HEK293 (cell line): ENCODE measurements around the gene PPY.
A peak's percentile ranks its signal among the peaks of the same experiment; 100 is the strongest.

Source experiments
- SETDB1 ChIP-seq: IDR thresholded peaks from one replicate; pipeline ENCODE4 v1.6.1; 2017; ENCODE audit warnings: mild to moderate bottlenecking, low read length, moderate library complexity, mixed read lengths; ENCODE audit not compliant: insufficient read length
- YY1 ChIP-seq: fragments of 450-650 bp; formaldehyde crosslinking; IDR thresholded peaks from 2 replicates; pipeline ENCODE4 v1.5.1; 2018; ENCODE audit warnings: missing biosample characterization, missing genetic modification characterization
- ZBTB8A ChIP-seq: fragments of 450-650 bp; formaldehyde crosslinking; IDR thresholded peaks from 2 replicates; pipeline ENCODE4 v1.5.1; 2016; ENCODE audit warnings: missing biosample characterization, missing genetic modification characterization
- ZEB2 ChIP-seq: fragments of 450-650 bp; formaldehyde crosslinking; IDR thresholded peaks from 2 replicates; pipeline ENCODE4 v1.5.1; 2016; ENCODE audit warnings: missing biosample characterization, missing genetic modification characterization
- ZFHX2 ChIP-seq: fragments of 450-650 bp; formaldehyde crosslinking; conservative IDR thresholded peaks from 2 replicates; pipeline ENCODE4 v1.5.1; 2016; ENCODE audit warnings: missing biosample characterization, missing genetic modification characterization
- ZFP69B ChIP-seq: fragments of 450-650 bp; formaldehyde crosslinking; IDR thresholded peaks from 2 replicates; pipeline ENCODE4 v1.5.1; 2016; ENCODE audit warnings: missing biosample characterization, missing genetic modification characterization
- ZNF114 ChIP-seq: fragments of 450-650 bp; formaldehyde crosslinking; IDR thresholded peaks from 2 replicates; pipeline ENCODE4 v1.5.0; 2017; ENCODE audit warnings: missing biosample characterization, missing genetic modification characterization
- ZNF155 ChIP-seq: fragments of 450-650 bp; formaldehyde crosslinking; IDR thresholded peaks from 2 replicates; pipeline ENCODE4 v1.5.1; 2016; ENCODE audit warnings: missing biosample characterization, missing genetic modification characterization
- ZNF19 ChIP-seq: fragments of 450-650 bp; formaldehyde crosslinking; IDR thresholded peaks from 2 replicates; pipeline ENCODE4; 2016; ENCODE audit warnings: missing biosample characterization, missing genetic modification characterization, low read depth
- ZNF2 ChIP-seq: fragments of 450-650 bp; formaldehyde crosslinking; IDR thresholded peaks from 2 replicates; pipeline ENCODE4 v1.5.1; 2016; ENCODE audit warnings: missing biosample characterization, missing genetic modification characterization
- ZNF211 ChIP-seq: fragments of 450-650 bp; formaldehyde crosslinking; IDR thresholded peaks from 2 replicates; pipeline ENCODE4 v1.5.1; 2016; ENCODE audit warnings: low read depth, missing biosample characterization, missing genetic modification characterization
- ZNF23 ChIP-seq: fragments of 450-650 bp; formaldehyde crosslinking; IDR thresholded peaks from 2 replicates; pipeline ENCODE4 v1.5.1; 2016; ENCODE audit warnings: missing biosample characterization, missing genetic modification characterization, borderline replicate concordance
- ZNF335 ChIP-seq: fragments of 450-650 bp; formaldehyde crosslinking; conservative IDR thresholded peaks from 2 replicates; pipeline ENCODE4 v1.5.1; 2016; ENCODE audit warnings: missing biosample characterization, missing genetic modification characterization
- ZNF354C ChIP-seq: fragments of 450-650 bp; formaldehyde crosslinking; IDR thresholded peaks from 2 replicates; pipeline ENCODE4 v1.5.1; 2016; ENCODE audit warnings: missing biosample characterization, missing genetic modification characterization, low read depth, borderline replicate concordance
- ZNF37A ChIP-seq: fragments of 450-650 bp; IDR thresholded peaks from 2 replicates; pipeline ENCODE4 v1.5.1; 2018; ENCODE audit warnings: missing biosample characterization, missing genetic modification characterization
- ZNF404 ChIP-seq: fragments of 450-650 bp; formaldehyde crosslinking; IDR thresholded peaks from 2 replicates; pipeline ENCODE4 v1.5.1; 2017; ENCODE audit warnings: missing biosample characterization, missing genetic modification characterization
- ZNF514 ChIP-seq: fragments of 450-650 bp; formaldehyde crosslinking; IDR thresholded peaks from 2 replicates; pipeline ENCODE4 v1.5.1; 2016; ENCODE audit warnings: missing biosample characterization, missing genetic modification characterization
- ZNF530 ChIP-seq: fragments of 450-650 bp; formaldehyde crosslinking; IDR thresholded peaks from 2 replicates; pipeline ENCODE4 v1.5.1; 2016; ENCODE audit warnings: low read depth, missing biosample characterization, missing genetic modification characterization
- ZNF544 ChIP-seq: fragments of 450-650 bp; formaldehyde crosslinking; IDR thresholded peaks from 2 replicates; pipeline ENCODE4 v1.5.0; 2017; ENCODE audit warnings: missing biosample characterization, missing genetic modification characterization
- ZNF548 ChIP-seq: fragments of 450-650 bp; formaldehyde crosslinking; IDR thresholded peaks from 2 replicates; pipeline ENCODE4 v1.5.1; 2016; ENCODE audit warnings: missing biosample characterization, missing genetic modification characterization
- ZNF600 ChIP-seq: fragments of 450-650 bp; formaldehyde crosslinking; IDR thresholded peaks from 2 replicates; pipeline ENCODE4 v1.5.1; 2016; ENCODE audit warnings: missing biosample characterization, missing genetic modification characterization
- ZNF623 ChIP-seq: fragments of 450-650 bp; formaldehyde crosslinking; IDR thresholded peaks from 2 replicates; pipeline ENCODE4 v1.5.1; 2016; ENCODE audit warnings: missing biosample characterization, missing genetic modification characterization
- ZNF624 ChIP-seq: fragments of 450-650 bp; formaldehyde crosslinking; IDR thresholded peaks from 2 replicates; pipeline ENCODE4 v1.5.1; 2017; ENCODE audit warnings: missing biosample characterization, missing genetic modification characterization
- ZNF670 ChIP-seq: fragments of 450-650 bp; formaldehyde crosslinking; IDR thresholded peaks from 2 replicates; pipeline ENCODE4 v1.5.1; 2016; ENCODE audit warnings: missing biosample characterization, missing genetic modification characterization, low read depth
- ZNF677 ChIP-seq: fragments of 450-650 bp; IDR thresholded peaks from 2 replicates; pipeline ENCODE4 v1.5.0; 2018; ENCODE audit warnings: missing biosample characterization, mild to moderate bottlenecking, missing genetic modification characterization, moderate library complexity
- ZNF76 ChIP-seq: fragments of 450-650 bp; formaldehyde crosslinking; IDR thresholded peaks from 2 replicates; pipeline ENCODE4; 2016; ENCODE audit warnings: low read depth, missing biosample characterization, missing genetic modification characterization, borderline replicate concordance
- ZNF777 ChIP-seq: fragments of 450-650 bp; formaldehyde crosslinking; IDR thresholded peaks from 2 replicates; pipeline ENCODE4 v1.5.1; 2017; ENCODE audit warnings: missing biosample characterization, missing genetic modification characterization, borderline replicate concordance
- ZNF792 ChIP-seq: fragments of 450-650 bp; formaldehyde crosslinking; IDR thresholded peaks from 2 replicates; pipeline ENCODE4 v1.5.1; 2016; ENCODE audit warnings: missing biosample characterization, missing genetic modification characterization
- ZNF843 ChIP-seq: fragments of 450-650 bp; formaldehyde crosslinking; IDR thresholded peaks from 2 replicates; pipeline ENCODE4 v1.5.1; 2016; ENCODE audit warnings: missing biosample characterization, missing genetic modification characterization
- ZXDB ChIP-seq: fragments of 450-650 bp; formaldehyde crosslinking; IDR thresholded peaks from 2 replicates; pipeline ENCODE4 v1.5.1; 2016; ENCODE audit warnings: missing biosample characterization, missing genetic modification characterization
- TF ChIP-seq, protein P1 (sequence below): fragments of 450-650 bp; formaldehyde crosslinking; IDR thresholded peaks from 2 replicates; pipeline ENCODE4 v1.5.1; 2016; ENCODE audit warnings: missing biosample characterization, missing genetic modification characterization
- TF ChIP-seq, protein P2 (sequence below): fragments of 450-650 bp; formaldehyde crosslinking; IDR thresholded peaks from 2 replicates; pipeline ENCODE4 v1.5.1; 2016; ENCODE audit warnings: missing biosample characterization, missing genetic modification characterization
- TF ChIP-seq, protein P3 (sequence below): fragments of 450-650 bp; formaldehyde crosslinking; IDR thresholded peaks from 2 replicates; pipeline ENCODE4 v1.5.1; 2016; ENCODE audit warnings: missing biosample characterization, missing genetic modification characterization
- TF ChIP-seq, protein P4 (sequence below): fragments of 450-650 bp; formaldehyde crosslinking; IDR thresholded peaks from 2 replicates; pipeline ENCODE4 v1.5.1; 2016; ENCODE audit warnings: missing biosample characterization, missing genetic modification characterization
- TF ChIP-seq, protein P5 (sequence below): fragments of 450-650 bp; formaldehyde crosslinking; IDR thresholded peaks from 2 replicates; pipeline ENCODE4 v1.5.1; 2016; ENCODE audit warnings: missing biosample characterization, missing genetic modification characterization

The PPY gene

DNA sequence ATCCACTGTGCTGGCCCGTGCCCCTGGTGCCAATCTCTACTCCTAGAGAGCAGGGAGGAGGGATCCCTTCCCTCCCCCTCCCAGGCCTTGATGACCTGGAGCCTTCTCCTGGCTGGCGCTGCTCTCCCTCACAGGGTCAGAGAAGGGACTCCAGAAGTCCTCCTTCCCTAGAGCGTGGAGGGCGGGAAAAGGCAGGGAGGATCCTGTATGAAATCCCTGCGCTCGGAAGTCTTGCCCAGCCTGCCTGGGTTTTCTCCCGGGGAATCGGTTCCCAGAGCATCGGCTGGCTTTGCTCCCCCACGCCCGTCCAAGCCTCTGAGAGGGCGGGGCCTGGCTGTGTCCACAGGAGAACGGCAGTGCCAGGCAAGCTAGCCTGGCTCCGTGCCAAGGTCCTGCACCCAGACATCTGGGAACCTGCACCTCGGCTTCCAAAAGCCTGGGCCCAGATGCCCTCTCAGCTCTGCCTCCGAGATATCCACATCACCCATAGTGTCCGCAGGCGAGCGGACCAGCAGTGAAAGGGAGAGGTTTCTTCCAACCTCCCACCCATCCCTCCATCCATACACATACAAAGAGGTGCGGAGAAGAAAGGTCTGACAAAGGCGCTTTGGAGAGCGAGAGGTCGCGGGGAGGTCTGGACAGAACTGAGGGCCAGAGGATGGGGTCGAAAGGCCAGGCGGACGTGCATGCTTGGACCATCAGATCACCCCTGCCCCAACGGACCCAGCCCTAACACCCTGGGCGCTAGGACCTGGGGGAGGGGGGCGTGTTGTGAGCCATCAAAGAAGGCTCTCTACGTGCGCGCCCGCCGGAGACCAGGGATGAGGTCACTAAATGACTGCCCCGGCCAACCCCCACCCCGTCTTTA lies 36.1 kb downstream of the PPY start (continued):
- TF ChIP-seq ZXDB (tag by site-specific recombination) = no peak
- TF ChIP-seq ZNF792 (tag by site-specific recombination) = no peak
- TF ChIP-seq ZNF677 = no peak
- TF ChIP-seq ZNF777 = no peak
- TF ChIP-seq ZFP69B (tag by site-specific recombination) = peak; percentile 98
- peak; percentile 59 for TF ChIP-seq ZBTB8A (tag by site-specific recombination)
- TF ChIP-seq ZNF155 = no peak
- no peak for TF ChIP-seq ZNF335
- TF ChIP-seq ZNF623 (tag by site-specific recombination) = no peak
- TF ChIP-seq ZNF544 (tag by site-specific recombination) = no peak; the same call in 1 of the 2 replicates
- TF ChIP-seq, protein P1, sequence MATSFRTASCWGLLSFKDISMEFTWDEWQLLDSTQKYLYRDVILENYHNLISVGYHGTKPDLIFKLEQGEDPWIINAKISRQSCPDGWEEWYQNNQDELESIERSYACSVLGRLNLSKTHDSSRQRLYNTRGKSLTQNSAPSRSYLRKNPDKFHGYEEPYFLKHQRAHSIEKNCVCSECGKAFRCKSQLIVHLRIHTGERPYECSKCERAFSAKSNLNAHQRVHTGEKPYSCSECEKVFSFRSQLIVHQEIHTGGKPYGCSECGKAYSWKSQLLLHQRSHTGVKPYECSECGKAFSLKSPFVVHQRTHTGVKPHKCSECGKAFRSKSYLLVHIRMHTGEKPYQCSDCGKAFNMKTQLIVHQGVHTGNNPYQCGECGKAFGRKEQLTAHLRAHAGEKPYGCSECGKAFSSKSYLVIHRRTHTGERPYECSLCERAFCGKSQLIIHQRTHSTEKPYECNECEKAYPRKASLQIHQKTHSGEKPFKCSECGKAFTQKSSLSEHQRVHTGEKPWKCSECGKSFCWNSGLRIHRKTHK (tag by site-specific recombination) = no peak
- TF ChIP-seq, protein P2, sequence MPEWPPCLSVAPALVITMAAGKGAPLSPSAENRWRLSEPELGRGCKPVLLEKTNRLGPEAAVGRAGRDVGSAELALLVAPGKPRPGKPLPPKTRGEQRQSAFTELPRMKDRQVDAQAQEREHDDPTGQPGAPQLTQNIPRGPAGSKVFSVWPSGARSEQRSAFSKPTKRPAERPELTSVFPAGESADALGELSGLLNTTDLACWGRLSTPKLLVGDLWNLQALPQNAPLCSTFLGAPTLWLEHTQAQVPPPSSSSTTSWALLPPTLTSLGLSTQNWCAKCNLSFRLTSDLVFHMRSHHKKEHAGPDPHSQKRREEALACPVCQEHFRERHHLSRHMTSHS (tag by site-specific recombination) = no peak
- no peak for TF ChIP-seq ZNF354C (tag by site-specific recombination)
- TF ChIP-seq ZNF624 (tag by site-specific recombination) = no peak
- TF ChIP-seq ZNF600 = peak; percentile 88
- no peak for TF ChIP-seq ZNF19
- TF ChIP-seq ZEB2 (tag by site-specific recombination) = no peak; the same call in 1 of the 2 replicates
- TF ChIP-seq, protein P3, sequence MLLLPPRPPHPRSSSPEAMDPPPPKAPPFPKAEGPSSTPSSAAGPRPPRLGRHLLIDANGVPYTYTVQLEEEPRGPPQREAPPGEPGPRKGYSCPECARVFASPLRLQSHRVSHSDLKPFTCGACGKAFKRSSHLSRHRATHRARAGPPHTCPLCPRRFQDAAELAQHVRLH (tag by site-specific recombination) = no peak
- TF ChIP-seq, protein P4, sequence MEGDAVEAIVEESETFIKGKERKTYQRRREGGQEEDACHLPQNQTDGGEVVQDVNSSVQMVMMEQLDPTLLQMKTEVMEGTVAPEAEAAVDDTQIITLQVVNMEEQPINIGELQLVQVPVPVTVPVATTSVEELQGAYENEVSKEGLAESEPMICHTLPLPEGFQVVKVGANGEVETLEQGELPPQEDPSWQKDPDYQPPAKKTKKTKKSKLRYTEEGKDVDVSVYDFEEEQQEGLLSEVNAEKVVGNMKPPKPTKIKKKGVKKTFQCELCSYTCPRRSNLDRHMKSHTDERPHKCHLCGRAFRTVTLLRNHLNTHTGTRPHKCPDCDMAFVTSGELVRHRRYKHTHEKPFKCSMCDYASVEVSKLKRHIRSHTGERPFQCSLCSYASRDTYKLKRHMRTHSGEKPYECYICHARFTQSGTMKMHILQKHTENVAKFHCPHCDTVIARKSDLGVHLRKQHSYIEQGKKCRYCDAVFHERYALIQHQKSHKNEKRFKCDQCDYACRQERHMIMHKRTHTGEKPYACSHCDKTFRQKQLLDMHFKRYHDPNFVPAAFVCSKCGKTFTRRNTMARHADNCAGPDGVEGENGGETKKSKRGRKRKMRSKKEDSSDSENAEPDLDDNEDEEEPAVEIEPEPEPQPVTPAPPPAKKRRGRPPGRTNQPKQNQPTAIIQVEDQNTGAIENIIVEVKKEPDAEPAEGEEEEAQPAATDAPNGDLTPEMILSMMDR (tag by site-specific recombination) = no peak
- TF ChIP-seq ZNF37A (tag by site-specific recombination) = no peak
- no peak for TF ChIP-seq ZNF404 (tag by site-specific recombination)
- TF ChIP-seq ZNF211 (tag by site-specific recombination) = no peak
- TF ChIP-seq, protein P5, sequence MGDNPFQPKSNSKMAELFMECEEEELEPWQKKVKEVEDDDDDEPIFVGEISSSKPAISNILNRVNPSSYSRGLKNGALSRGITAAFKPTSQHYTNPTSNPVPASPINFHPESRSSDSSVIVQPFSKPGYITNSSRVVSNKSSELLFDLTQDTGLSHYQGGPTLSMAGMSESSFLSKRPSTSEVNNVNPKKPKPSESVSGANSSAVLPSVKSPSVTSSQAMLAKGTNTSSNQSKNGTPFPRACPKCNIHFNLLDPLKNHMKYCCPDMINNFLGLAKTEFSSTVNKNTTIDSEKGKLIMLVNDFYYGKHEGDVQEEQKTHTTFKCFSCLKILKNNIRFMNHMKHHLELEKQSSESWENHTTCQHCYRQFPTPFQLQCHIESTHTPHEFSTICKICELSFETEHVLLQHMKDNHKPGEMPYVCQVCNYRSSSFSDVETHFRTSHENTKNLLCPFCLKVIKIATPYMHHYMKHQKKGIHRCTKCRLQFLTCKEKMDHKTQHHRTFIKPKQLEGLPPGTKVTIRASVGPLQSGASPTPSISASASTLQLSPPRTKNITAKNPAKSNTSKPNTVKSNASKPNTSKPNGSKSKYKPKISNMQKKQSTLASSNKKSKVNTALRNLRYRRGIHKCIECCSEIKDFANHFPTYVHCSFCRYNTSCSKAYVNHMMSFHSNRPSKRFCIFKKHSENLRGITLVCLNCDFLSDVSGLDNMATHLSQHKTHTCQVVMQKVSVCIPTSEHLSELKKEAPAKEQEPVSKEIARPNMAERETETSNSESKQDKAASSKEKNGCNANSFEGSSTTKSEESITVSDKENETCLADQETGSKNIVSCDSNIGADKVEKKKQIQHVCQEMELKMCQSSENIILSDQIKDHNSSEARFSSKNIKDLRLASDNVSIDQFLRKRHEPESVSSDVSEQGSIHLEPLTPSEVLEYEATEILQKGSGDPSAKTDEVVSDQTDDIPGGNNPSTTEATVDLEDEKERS (tag by site-specific recombination) = no peak
- peak; percentile 58 for TF ChIP-seq ZFHX2
- no peak for TF ChIP-seq ZNF670 (tag by site-specific recombination)
- TF ChIP-seq ZNF548 (tag by site-specific recombination) = no peak
- TF ChIP-seq SETDB1 = no peak
- no peak for TF ChIP-seq ZNF23 (tag by site-specific recombination)
- TF ChIP-seq ZNF843 (tag by site-specific recombination) = 0 out of 2 replicates have a peak, but pooled peaks have one; percentile 17
- TF ChIP-seq ZNF76 (tag by site-specific recombination) = peak; percentile 55
- TF ChIP-seq ZNF114 (tag by site-specific recombination) = no peak
- no peak for TF ChIP-seq ZNF530
- no peak for TF ChIP-seq ZNF2 (tag by site-specific recombination)
- no peak for TF ChIP-seq ZNF514
- TF ChIP-seq YY1 (tag by site-specific recombination) = no peak
